Kidney (tissue), 14 donors: ENCODE measurements around the gene C8B. TPM values are rescaled to one million over a fixed set of nuclear protein-coding genes. Genes with fewer than 3 reads are reported as not detected.

Source experiments
- DNase-seq, 5 donors: peaks; one replicate each; pipeline ENCODE4 v3.0.0-alpha.2; 2013 to 2020
- FAIRE-seq: peaks from 2 replicates; lab custom pipeline; 2012; peaks lifted over from hg19 to GRCh38; lab: Jason Lieb, UNC
- H3K27ac ChIP-seq, 2 donors: one replicate each; pipeline ENCODE4 v1.7.0; 2013; ENCODE audit warnings: low read depth in 2 of 2, low read length in 2 of 2, inconsistent platforms in 1 of 2
- H3K27me3 ChIP-seq: one replicate; pipeline ENCODE4 v1.7.1; 2013; ENCODE audit warnings: low read length, inconsistent platforms; ENCODE audit not compliant: control insufficient read depth, insufficient read depth
- H3K36me3 ChIP-seq, 3 donors: one replicate each; pipeline versions ENCODE4 v1.7.0 to v1.7.1; 2013; ENCODE audit warnings: low read length in 3 of 3, control low read depth in 1 of 3, inconsistent platforms in 1 of 3; ENCODE audit not compliant: insufficient read depth in 3 of 3, control insufficient read depth in 2 of 3
- H3K4me1 ChIP-seq, 3 donors: one replicate each; pipeline versions ENCODE4 v1.7.0 to v1.7.1; 2013; ENCODE audit warnings: low read length in 3 of 3, inconsistent platforms in 1 of 3, low read depth in 1 of 3; ENCODE audit not compliant: control insufficient read depth in 2 of 3, insufficient read depth in 2 of 3
- H3K4me3 ChIP-seq, 3 donors: one replicate each; pipeline versions ENCODE4 v1.7.0 to v1.8.1; 2013; ENCODE audit warnings: low read length in 3 of 3, control low read depth in 1 of 3, inconsistent platforms in 1 of 3
- H3K9ac ChIP-seq, 3 donors: one replicate each; pipeline versions ENCODE4 v1.7.0 to v1.7.1; 2013; ENCODE audit warnings: low read length in 3 of 3, control low read depth in 1 of 3, inconsistent platforms in 1 of 3
- H3K9me3 ChIP-seq, 3 donors: one replicate each; pipeline versions ENCODE4 v1.7.0 to v1.7.1; 2013; ENCODE audit warnings: low read length in 3 of 3, control low read depth in 1 of 3, inconsistent platforms in 1 of 3; ENCODE audit not compliant: control insufficient read depth in 2 of 3, insufficient read depth in 1 of 3
- intact Hi-C: fragments of 100-400 bp; cut with DNase I; formaldehyde crosslinking; loops from one replicate; pipeline ENCODE4 v1.11.1; 2022
- polyA plus RNA-seq: library from polyadenylated mRNA; stranded (reverse); fragments of 350-450 nt; fragmentation: Illumina TruSeq; extraction: RNeasy Lipid Tissue Mini Kit (QIAGEN cat#74804); gene quantifications from one replicate; pipeline ENCODE4 v1.2.3, GENCODE V29; 2014; ENCODE audit warnings: low read depth, low replicate concordance; ENCODE audit not compliant: insufficient read depth
- total RNA-seq: library from RNA; stranded (reverse); fragmentation: NEBNext Ultra II Directional; extraction: Animal tissue kit (Norgen Biotek cat#: 25700); gene quantifications from one replicate; pipeline ENCODE4 v1.2.1, GENCODE V29; 2021
- TF ChIP-seq, protein P1 (sequence below): IDR thresholded peaks from 3 replicates; pipeline ENCODE4 v1.5.1; 2012; ENCODE audit warnings: mild to moderate bottlenecking, moderate library complexity, borderline replicate concordance; ENCODE audit not compliant: insufficient read depth; ENCODE audit errors: extremely low read depth
- donor health status: control.
- donor health status: control.
- donor health status: control.
- donor health status: control.
- donor health status: control.
- donor health status: DM: yes; HTN: yes; CAD: no.
- donor health status: Normal renal cell carcinoma (clear cell type).

The C8B gene
- total and polyA plus RNA-seq, 2 donors from 2014 or later, result not detected

DNA sequence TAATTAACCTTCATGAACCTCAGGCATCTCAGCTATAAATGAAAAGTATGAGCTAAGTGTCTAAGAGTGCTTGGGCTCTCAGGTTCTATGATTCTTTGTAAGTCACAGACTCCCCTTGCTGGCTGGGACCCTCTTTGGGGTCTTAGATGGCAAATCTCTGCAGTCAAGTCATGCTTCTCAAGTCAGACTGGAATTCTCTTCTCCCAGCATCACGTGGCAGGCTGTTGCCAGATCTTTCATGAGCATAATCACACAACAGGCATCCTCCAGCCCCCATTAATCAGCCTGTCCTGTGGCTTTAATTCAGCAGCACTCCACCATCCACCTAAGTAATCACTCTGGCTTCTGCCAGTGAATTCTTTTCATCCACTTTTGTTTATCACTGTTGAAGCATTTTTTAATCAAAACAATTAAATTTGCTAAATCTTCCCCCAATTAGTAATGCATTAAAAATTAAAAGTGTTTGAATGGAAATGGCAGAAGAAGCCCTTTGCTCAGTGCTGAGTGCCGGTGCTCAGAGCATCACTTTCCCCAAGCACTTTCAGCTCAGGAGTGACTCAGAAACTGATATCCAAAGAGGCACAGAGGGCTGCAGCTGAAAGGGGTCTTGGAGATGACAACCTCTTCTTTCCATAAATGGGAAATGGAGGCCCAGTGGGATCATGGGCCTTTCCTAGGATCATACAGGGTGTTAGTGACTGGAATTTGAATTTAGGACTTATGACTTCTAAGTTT is 61.0 kb downstream of the C8B start:
- H3K9ac ChIP-seq, result no peak overlapping the region
- H3K4me1 ChIP-seq, result peaks cover 0 to 3% (median 0%) of the 10 kb centered on the region in 3 donors
- no peaks in the 10 kb centered on the region for H3K9me3 ChIP-seq
- intact Hi-C loops, result no loop called here
- DNase-seq (no peak), FAIRE-seq (no peak)
- no peak overlapping the region for H3K27ac ChIP-seq
- no peaks in the 10 kb centered on the region for H3K36me3 ChIP-seq
- TF ChIP-seq, protein P1, sequence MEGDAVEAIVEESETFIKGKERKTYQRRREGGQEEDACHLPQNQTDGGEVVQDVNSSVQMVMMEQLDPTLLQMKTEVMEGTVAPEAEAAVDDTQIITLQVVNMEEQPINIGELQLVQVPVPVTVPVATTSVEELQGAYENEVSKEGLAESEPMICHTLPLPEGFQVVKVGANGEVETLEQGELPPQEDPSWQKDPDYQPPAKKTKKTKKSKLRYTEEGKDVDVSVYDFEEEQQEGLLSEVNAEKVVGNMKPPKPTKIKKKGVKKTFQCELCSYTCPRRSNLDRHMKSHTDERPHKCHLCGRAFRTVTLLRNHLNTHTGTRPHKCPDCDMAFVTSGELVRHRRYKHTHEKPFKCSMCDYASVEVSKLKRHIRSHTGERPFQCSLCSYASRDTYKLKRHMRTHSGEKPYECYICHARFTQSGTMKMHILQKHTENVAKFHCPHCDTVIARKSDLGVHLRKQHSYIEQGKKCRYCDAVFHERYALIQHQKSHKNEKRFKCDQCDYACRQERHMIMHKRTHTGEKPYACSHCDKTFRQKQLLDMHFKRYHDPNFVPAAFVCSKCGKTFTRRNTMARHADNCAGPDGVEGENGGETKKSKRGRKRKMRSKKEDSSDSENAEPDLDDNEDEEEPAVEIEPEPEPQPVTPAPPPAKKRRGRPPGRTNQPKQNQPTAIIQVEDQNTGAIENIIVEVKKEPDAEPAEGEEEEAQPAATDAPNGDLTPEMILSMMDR, result no peak
- no peaks in the 10 kb centered on the region for H3K27me3 ChIP-seq
- no peak overlapping the region for H3K4me3 ChIP-seq

DNA sequence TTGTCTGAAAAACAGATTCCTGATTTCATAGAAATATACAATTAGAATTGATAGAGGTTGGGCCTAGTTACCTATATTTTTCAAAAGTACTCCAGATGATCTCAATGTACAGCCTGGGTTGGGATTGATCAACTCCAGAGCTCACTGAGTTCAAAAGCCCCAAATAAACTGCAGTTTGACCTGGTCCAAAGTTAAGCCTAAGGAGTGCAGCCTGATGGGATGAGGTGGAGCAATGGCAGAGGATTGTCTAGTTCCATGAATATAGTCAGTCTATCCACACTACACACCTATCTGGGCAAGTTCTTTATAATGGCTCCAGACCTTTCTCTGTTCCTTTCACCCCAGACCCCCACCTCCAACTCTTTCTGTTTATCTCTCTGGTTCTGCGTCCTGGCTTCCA is 62.0 kb downstream of the C8B start:
- H3K27ac ChIP-seq, result no peak overlapping the region

DNA sequence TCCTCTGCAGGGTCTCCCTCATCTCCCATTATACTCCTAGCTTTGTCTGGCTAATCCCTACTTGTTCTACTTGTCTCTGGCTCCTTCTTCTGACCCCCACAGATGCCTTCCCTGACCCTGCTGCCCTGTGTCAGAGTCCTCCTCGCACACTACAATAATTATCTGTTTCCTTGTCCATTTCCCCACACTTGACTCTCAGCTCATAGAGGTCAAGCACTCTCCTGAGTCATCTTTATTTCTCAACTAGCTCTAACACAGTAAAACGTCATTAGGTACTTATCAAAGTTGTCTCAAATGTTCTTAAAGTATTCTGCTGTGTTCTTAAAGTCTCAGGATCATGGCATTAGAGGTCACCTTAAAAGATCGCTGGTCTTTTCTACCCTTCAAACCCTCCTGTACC is 64.1 kb downstream of the C8B start:
- Histone ChIP-seq H3K9me3 (no peaks in the 10 kb centered on the region), H3K9ac (no peak overlapping the region), H3K4me1 (peaks cover 0 to 15% (median 6%) of the 10 kb centered on the region in 3 donors), H3K27ac (no peak overlapping the region), H3K4me3 (no peak overlapping the region), H3K27me3 (no peaks in the 10 kb centered on the region), H3K36me3 (no peaks in the 10 kb centered on the region)
- intact Hi-C loops, result no loop called here
- no peak for FAIRE-seq
- TF ChIP-seq, protein P1, result no peak
- DNase-seq, result no peak

More for the DNA sequence above, 62.0 kb downstream of the C8B start:
- DNase-seq (no peak), FAIRE-seq (no peak)
- H3K4me3 ChIP-seq, result no peak overlapping the region
- TF ChIP-seq, protein P1, result no peak
- no peaks in the 10 kb centered on the region for H3K27me3 ChIP-seq
- intact Hi-C loops, result no loop called here
- no peaks in the 10 kb centered on the region for H3K4me1 ChIP-seq
- no peak overlapping the region for H3K9ac ChIP-seq
- H3K36me3 ChIP-seq, result no peaks in the 10 kb centered on the region
- no peaks in the 10 kb centered on the region for H3K9me3 ChIP-seq
